Right renal cortex interstitium (tissue), 3 donors: ENCODE data around the gene AFAP1L1. TPM values are rescaled to one million over a fixed set of nuclear protein-coding genes. Genes with fewer than 3 reads are reported as not detected.

Experiments
- DNase-seq, 3 donors: peaks; one replicate each; pipeline ENCODE4 v3.0.0-alpha.2; 2013; ENCODE audit warnings: low read depth in 3 of 3, low spot score in 2 of 3
- polyA plus RNA-seq, 3 donors: library from polyadenylated mRNA; unstranded; fragments of 120-200 nt; gene quantifications; one replicate each; pipeline ENCODE4 v1.2.1, GENCODE V29; 2013; ENCODE audit not compliant: insufficient read length in 3 of 3

AFAP1L1 gene
- polyA plus RNA-seq, 3 donors = 17.3 to 18.4 (median 18.3) TPM

DNA sequence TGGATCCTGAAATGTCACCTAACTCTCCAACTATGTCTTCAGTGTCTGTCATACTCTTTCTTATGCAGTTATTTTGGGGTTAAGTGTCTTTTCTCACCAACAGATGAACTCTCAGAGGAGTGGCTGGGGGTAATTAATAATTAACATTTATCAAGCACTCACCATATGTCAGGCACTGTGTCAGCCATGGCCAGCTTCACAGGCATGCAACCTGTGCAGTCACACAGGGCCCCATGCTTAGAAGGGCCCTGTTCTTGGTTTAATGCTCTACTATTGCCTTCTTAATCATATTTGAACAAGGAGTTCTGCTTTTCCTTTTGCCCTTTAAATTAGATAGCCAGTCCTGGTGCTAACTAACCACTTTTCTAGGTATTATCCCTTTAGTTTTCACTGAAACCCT is 70.2 kb downstream of the AFAP1L1 start:
- no peak for DNase-seq

DNA sequence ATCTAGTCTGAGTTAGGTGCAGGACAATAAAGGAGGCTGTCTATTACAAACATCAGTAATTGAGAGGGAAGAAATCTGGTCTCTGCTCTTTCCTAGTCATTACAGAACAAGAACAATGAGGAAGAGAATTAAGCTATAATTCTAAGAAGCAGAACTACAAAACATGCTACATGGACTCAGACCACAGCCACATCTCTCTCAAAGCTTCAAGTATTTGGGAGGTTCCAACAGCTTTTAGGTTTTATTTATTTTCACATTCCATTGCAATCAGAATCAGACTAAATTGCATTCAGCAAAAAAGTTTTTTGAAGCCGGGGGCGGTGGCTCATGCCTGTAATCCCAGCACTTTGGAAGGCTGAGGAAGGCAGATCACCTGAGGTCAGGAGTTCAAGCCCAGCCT is 72.5 kb downstream of the AFAP1L1 start:
- no peak for DNase-seq

DNA sequence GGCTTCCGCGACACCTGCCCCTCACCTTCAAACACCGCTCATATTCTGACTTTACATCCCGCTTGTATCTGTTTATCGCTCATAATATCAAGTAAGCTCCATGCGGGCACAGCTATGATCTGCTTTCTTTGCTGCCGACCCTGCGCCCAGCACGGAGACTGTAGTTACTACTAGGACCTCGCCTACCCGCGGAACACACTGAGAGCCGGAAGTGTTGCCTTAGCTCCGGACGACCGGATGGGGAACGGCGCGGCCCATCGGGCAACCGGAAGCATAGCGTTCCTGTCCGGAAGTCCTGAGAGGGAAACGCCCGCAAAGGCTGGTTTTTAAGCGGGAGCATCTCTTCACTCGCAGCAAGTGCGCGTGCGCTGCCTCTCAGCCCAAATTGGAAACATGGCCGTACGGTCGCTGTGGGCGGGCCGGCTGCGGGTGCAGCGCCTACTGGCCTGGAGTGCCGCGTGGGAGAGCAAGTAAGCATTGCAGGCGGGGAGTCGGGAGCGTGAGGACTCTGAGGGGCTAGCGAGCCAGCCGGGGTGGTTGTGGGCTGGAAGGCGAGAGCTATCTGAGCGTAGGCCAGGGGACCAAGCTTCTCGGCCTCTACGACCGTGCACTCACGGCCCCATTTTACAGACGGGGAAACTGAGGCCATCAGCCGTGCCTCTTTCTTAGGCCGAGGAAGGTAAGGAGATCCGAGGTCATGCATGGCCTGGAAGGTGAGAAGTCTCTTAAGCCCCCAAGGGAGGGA is 73.7 kb downstream of the AFAP1L1 start, which contains the start of gene GRPEL2:
Gene GRPEL2 (plus strand): TSS at position 353 of the 745 bp plus-strand sequence. CDS start 41 bp downstream, at position 394.
- DNase-seq = peak; percentile 86 to 91 (median 90)

DNA sequence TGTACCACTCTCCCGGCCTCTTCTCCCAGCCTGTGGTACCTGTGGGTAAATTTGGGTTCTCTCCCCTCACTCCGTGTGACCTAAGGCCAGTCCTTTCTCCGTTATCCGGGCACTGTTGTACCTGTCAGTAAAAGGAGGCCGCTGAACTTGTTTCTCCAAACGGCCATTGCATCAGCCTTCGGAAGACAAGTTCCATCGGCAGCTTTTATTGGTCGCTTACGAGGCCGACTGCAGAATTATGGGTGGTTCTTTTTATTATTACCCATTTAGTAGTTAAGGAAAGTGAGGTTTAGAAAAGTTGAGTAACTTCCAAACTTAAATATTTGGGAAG is 74.2 kb downstream of the AFAP1L1 start:
- no peak for DNase-seq

DNA sequence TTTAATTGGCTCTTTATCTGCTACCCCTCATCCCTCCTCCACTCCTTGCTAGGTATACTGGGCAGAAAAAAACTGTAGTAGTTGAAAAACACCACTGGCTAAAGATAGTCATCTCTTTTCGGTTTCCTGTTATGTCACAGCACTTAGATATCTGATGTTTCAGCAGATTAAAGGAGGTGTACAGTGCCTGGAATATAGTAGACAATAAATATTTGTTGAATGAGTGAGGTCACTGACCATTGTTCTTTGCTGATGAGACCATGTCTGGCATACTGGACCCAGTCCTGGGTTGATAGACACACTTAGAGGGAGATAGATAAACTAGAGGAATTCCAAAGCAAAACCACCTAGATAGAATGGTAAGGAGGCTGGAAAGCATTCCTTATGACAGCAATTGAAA is 76.9 kb downstream of the AFAP1L1 start:
- no peak for DNase-seq

DNA sequence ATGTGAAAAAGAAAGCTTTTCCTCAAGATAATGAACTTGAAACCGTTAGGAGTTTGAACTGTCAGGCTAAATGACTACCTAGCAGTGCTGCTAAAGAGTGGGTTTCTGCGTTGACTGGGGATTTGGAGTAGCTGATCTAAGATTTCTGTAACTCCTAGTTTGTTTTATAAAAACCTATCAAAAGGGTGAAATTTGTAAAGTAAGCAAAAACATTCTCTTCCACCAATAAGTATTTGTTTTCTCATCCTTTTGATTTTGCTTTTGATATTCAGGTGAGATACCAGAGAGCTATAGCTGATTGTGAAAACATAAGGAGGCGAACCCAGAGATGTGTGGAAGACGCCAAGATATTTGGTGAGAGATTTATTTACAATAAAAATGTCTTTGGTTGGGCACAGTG is 77.7 kb downstream of the AFAP1L1 start:
- DNase-seq = no peak

DNA sequence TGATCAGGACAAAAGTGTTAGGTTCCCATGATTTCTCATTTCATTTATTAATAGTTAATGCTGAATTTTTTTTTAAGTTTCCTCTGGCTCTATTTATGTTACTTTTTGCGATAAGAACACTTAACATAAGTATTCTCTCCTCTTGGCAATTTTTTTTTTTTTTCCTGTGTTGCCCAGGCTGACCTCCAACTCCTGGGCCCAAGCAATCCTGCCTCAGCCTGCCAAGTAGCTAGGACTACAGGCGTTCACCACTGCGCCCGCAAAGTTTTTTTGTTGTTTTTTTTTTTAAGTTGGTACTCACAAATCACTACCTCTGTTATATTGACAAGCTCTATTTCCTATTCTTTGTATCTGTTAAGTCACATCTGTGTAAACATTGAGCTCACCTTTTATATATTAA is 80.5 kb downstream of the AFAP1L1 start:
- DNase-seq = no peak

DNA sequence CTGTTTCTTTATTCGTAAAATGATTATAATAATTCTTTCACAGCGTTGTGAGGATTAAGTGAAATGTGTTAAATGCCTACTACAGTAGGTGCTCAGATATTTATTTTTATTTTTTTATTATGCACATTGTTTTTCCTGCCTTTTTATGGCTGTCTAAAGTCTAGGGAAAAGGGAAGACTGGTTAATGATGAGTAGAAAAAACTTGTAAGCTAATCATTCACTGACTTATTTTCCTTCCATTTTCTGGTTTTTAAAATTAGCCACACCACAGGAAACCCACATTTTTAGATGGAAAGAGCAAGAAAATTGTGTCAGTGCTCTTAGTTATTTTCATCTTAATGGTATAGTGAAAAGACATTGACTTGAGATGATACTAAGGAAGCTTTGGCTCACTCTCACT is 82.3 kb downstream of the AFAP1L1 start:
- DNase-seq = no peak

DNA sequence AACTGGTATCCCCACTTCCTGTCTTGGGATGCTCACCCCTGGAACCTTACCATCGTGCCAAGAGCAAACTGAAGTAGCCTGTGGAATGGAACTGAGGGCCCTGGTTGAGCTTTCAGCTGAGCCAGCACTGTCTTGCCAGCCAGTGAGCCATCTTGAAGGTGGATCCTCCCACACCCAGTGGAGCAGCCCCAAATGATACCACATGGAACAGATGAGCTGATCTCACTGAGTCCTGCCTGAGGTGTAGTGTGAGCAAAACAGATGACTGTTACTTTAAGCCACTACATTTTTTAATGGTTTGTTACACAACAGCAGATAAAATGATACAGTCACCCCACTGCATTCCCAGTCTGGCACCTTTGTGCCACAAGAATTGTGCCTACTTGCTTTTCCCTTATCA is 84.0 kb downstream of the AFAP1L1 start:
- no peak for DNase-seq

DNA sequence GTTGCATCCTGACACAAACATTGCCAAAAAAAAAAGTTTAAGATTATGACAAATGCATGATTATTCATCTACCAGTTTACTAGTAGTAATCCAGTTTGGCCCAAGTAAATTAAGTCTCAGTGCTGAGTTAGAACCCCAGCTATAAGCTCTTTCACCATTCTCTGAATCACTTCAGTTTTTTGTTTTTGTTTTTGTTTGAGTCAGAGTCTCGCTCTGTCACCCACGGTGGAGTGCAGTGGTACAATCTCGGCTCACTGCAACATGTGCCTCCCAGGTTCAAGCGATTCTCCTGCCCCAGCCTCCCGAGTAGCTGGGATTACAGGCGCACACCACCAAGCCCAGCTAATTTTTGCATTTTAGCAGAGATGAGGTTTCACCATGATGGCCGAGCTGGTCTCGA is 84.7 kb downstream of the AFAP1L1 start:
- DNase-seq = no peak

DNA sequence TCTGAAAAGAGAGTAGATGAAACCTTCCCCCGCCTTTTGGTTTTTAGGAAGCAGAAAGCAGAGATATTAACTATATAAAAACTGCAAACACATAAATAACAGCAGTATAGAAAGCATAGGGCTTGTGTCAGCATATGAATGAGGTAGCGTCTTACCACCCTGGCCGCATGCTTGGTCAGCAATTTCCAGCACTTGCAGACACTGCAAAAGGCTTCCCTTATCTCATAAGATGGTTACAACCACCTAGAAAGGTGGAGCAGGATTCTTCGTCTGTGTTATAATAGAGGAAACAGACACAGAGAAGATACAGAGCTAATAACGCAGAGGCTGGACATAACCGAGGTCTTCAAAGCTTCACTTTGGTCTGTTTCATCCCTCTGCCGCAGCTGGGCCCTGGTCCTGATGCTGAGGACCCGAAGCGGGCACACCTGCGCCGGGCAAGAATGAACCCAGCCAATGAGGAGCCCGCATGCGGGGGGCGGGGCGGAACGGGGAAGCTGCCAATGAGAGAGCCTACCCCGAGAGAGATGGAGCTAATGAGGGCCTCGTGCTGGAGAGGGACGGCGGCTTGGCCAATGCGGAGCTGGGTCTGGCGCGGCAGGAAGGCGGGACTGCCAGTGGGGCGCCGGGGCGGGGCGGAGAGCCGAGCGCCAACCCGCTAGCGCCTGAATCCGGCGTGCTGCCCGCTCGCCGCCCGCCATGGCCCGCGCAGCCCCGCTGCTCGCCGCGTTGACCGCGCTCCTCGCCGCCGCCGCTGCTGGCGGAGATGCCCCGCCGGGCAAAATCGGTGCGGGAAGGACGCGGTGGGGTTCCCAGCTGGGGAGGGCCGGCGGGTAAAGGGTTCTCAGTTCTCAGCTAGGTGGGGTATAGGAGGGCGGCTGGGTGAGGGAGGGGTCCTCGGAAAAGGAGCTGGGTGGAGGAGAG is 86.0 kb downstream of the AFAP1L1 start, which contains the start of gene PCYOX1L:
Gene PCYOX1L (plus strand): TSS at position 677 of the 924 bp plus-strand sequence. CDS start 23 bp downstream, at position 700.
- peak in 2 of 3 donors; percentile 75 to 82 for DNase-seq

DNA sequence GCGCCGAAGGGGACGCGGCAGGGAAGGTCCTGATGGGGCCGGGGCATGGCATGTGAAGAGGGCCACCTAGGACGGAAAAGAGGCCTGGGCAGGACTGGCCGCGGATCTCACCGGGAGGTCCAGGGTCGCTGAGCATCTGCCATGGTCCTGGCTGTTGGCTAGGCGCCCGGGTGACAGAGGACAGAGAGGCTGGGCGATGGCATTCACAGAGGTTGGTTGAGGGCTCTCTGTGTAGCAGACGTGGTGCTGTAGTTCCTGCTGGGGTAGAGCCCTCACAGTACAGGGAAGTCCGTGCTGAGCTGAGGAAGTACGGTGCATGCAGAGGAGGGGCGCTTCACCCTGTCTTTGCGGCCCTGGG is 86.6 kb downstream of the AFAP1L1 start:
- DNase-seq = no peak

DNA sequence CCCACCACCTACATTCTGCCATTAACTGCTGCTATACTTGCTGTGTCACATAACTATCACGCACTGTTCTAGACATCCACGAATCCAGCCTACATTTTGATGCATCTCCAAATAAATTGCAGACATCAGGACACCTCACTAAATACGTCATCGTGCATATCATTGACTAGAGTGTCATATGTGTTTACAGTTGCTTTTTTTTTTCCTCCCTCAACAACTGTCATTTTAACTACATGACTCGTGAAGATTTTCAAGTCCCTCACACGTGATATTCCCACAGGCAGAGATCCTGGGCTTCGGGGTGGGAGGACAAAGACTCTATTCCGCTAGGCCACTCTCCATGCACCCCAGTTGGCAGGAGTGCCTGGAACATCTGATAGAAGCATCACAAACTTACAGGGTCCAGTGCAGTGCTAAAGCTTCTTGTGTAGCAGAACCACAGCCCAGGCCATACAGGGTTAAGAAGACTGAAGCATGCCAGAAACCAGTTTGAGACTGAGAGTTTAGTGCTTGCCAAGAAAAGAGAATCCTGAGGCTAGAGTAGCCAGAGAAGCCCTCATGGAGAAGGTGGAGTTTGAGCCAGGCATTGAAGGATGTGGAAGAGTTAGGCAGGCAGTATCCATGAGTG is 87.3 kb downstream of the AFAP1L1 start:
- no peak for DNase-seq

DNA sequence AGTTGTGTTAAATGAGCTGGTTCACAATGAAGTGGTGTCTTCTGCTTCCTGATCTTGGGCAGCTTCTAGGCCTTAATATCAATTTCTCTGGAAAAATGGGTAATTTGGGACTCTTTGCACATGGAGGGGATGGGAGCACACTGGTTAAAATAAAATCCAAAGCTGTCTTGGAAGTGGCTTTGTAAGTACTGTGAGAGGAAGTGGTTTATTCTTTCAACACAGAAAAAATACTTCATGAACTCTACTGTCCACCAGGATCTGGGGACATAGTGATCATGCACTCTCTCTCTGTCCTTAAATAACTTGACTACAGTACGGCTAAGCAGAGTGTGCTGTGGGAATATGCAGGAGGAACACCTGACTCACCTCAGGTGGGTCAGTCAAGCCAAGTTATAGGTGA is 88.6 kb downstream of the AFAP1L1 start:
- DNase-seq = no peak

DNA sequence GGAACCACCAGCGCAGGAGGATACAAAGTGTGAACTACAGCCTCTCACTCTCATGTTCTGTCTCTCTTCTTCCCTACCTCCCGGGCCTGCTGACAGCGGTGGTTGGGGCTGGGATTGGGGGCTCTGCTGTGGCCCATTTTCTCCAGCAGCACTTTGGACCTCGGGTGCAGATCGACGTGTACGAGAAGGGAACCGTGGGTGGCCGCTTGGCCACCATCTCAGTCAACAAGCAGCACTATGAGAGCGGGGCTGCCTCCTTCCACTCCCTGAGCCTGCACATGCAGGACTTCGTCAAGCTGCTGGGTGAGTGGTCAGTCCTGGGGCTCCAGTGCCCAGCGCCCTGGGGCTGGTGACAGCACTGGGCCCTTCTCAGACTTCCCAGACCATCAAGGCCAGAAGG is 90.9 kb downstream of the AFAP1L1 start:
- no peak for DNase-seq

DNA sequence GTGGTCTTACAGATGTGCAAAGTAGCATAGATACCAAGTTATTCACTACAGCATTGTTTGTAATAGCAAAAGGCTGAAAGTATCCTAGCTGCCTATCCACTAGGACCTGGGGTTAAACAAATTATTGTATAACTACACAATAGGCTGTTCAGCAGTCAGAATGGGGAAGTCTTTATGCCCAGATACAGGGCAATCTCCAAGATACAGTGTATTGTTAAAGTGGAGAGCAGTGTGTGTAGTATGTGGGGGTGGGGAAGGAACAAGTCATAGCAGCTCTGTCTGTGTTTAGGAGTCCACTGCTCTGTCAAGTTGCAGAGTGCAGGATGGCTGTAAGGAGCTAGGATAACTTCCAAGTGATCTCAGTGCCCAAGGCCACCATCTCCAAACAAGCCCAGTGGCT is 91.7 kb downstream of the AFAP1L1 start:
- no peak for DNase-seq

DNA sequence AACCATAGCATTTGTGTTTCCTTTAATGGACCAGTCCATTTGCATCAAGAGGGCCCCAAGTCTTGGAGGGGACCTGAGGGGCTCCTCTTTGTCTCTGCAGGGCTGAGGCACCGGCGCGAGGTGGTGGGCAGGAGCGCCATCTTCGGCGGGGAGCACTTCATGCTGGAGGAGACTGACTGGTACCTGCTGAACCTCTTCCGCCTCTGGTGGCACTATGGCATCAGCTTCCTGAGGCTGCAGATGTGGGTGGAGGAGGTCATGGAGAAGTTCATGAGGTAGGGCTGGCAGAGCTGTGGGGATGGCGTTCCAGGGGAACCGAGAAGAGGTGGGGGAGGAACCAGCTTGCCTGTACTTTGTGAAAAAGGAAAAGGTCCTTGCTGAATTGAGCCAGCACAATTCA is 92.3 kb downstream of the AFAP1L1 start:
- DNase-seq = no peak

DNA sequence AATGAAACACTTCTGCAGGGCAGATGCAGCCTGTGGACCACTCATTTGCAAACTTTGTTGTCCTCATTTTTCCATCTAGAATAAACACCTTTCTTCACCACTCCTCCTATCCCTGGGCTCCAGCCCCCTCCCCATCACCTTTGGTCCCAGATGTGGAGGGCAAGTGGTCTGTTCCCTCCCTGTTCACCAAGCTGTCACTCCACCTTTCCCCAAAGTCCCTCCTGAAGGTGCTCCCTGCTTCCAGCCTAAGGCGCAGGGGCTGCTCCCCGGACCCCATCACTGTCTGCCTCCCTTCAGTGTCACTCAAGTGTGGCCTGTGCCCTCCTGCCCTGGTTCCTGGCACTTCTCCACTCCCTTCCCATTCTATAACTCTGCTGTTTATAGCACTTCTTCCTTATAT is 93.1 kb downstream of the AFAP1L1 start:
- DNase-seq = no peak

DNA sequence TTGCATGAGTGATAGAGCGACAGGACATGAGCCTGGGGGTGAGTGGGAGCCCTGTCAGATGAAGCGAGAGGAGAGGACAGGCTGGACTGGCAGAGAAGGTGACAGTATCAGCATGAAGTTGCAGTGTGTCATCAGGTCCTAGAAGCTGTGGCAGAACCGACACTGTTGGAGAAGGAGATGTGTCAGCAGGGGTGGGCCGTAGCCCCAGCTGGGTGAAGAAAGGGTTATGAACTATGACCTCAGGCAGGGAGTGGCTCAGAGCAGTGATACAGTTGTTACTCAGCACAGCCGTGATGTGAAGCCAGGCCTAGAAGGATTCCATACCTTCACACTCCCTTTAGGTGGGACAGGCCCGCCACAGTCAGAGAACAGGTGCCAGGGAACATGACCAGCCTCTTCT is 93.8 kb downstream of the AFAP1L1 start:
- DNase-seq = no peak

DNA sequence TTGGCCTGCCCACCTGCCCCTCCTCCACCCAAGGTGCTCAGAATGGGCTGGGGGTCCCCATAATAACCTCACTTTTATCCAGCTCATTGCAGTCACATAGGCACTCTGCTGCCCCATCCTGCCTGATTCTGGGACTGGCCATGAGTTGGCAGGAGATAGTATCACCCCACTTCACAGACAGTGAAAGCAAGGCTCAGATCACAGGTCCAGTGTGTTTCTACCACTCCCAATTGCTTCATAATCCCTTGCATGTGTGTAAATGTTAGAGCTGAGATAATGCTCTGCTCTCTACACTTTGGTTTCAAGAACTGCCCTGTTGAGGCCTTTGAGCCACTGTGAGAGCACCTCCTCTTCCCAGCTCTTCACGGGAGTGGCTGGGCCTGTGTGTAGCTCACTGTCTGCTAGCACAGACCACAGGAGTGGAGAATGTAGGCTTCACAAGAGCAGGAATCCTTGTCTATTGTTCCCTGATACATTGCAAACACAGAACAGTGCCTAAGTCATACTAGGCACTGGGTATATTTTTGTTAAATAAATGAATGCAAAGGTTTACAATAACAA is 94.6 kb downstream of the AFAP1L1 start:
- DNase-seq = no peak
